HepG2 (cell line): ENCODE measurements around the gene AQP11. TPM values are rescaled to one million over a fixed set of nuclear protein-coding genes. Genes with fewer than 3 reads are reported as not detected.

Experiments
- ATRX ChIP-seq: sonication (generic); formaldehyde crosslinking; IDR thresholded peaks from 2 replicates; pipeline ENCODE4 v1.4.0; 2020; ENCODE audit warnings: missing genetic modification reagents, borderline replicate concordance
- CERS6 ChIP-seq: sonication (generic); formaldehyde crosslinking; IDR thresholded peaks from 2 replicates; pipeline ENCODE4 v1.5.0; 2020; ENCODE audit warnings: missing genetic modification reagents
- FLYWCH1 ChIP-seq: sonication (generic); formaldehyde crosslinking; IDR thresholded peaks from 2 replicates; pipeline ENCODE4 v1.8.1; 2023; ENCODE audit warnings: mild to moderate bottlenecking, missing genetic modification reagents
- FOXO1 ChIP-seq: sonication (generic); formaldehyde crosslinking; IDR thresholded peaks from 2 replicates; pipeline ENCODE4 v1.4.0; 2020; ENCODE audit warnings: missing genetic modification reagents
- PTBP1 ChIP-seq: fragments of 200-400 bp; formaldehyde crosslinking; IDR thresholded peaks from 2 replicates; pipeline ENCODE4 v1.6.1; 2018; ENCODE audit warnings: low read length, low read depth; ENCODE audit not compliant: poor library complexity, severe bottlenecking
- SMAD3 ChIP-seq: sonication (generic); formaldehyde crosslinking; IDR thresholded peaks from 2 replicates; pipeline ENCODE4 v1.4.0; 2020; ENCODE audit warnings: missing genetic modification reagents
- SP4 ChIP-seq: sonication (generic); formaldehyde crosslinking; IDR thresholded peaks from 2 replicates; pipeline ENCODE4 v1.8.1; 2023; ENCODE audit warnings: mild to moderate bottlenecking, missing genetic modification reagents
- THAP8 ChIP-seq: sonication (generic); formaldehyde crosslinking; IDR thresholded peaks from 2 replicates; pipeline ENCODE4 v1.5.1; 2020; ENCODE audit warnings: missing genetic modification reagents, mild to moderate bottlenecking, borderline replicate concordance
- THRA ChIP-seq: sonication (generic); formaldehyde crosslinking; IDR thresholded peaks from 2 replicates; pipeline ENCODE4 v1.4.0; 2020; ENCODE audit warnings: missing genetic modification reagents, borderline replicate concordance
- WIZ ChIP-seq: sonication (generic); formaldehyde crosslinking; IDR thresholded peaks from 2 replicates; pipeline ENCODE4 v1.5.1; 2020; ENCODE audit warnings: mild to moderate bottlenecking, missing genetic modification reagents
- ZBTB14 ChIP-seq: sonication (generic); formaldehyde crosslinking; IDR thresholded peaks from 2 replicates; pipeline ENCODE4 v1.4.0; 2020; ENCODE audit warnings: missing genetic modification reagents
- ZNF329 ChIP-seq: sonication (generic); formaldehyde crosslinking; IDR thresholded peaks from 2 replicates; pipeline ENCODE4 v1.9.0; 2021; ENCODE audit warnings: low read depth, mild to moderate bottlenecking, missing genetic modification reagents
- ZNF354B ChIP-seq: sonication (generic); formaldehyde crosslinking; IDR thresholded peaks from 2 replicates; pipeline ENCODE4 v1.8.0; 2022; ENCODE audit warnings: mild to moderate bottlenecking, missing genetic modification reagents
- ZNF550 ChIP-seq: sonication (generic); formaldehyde crosslinking; IDR thresholded peaks from 2 replicates; pipeline ENCODE4 v1.4.0; 2020; ENCODE audit warnings: mild to moderate bottlenecking, missing genetic modification reagents, borderline replicate concordance
- ZNF598 ChIP-seq: sonication (generic); formaldehyde crosslinking; IDR thresholded peaks from 2 replicates; pipeline ENCODE4 v1.5.1; 2020; ENCODE audit warnings: mild to moderate bottlenecking, missing genetic modification reagents, borderline replicate concordance
- ZNF687 ChIP-seq: sonication (generic); formaldehyde crosslinking; IDR thresholded peaks from 2 replicates; pipeline ENCODE4 v1.5.1; 2020; ENCODE audit warnings: mild to moderate bottlenecking, missing genetic modification reagents, moderate library complexity
- ZNF704 ChIP-seq: sonication (generic); formaldehyde crosslinking; IDR thresholded peaks from 2 replicates; pipeline ENCODE4 v1.8.1; 2023; ENCODE audit warnings: mild to moderate bottlenecking, inconsistent platforms, moderate library complexity, missing genetic modification reagents, borderline replicate concordance
- polyA plus RNA-seq, 8 experiments: library from polyadenylated mRNA; depleted of rRNA in 3 of 8; stranded (reverse) in 7 of 8; unstranded in 1 of 8; fragments of >200 nt; fragmentation: Illumina TruSeq in 4 of 8; extraction: Trizol in 4 of 8; gene quantifications; 2 replicates each; pipeline versions ENCODE4 v1.2.1 to v1.2.3, GENCODE V29; 2011 to 2016; ENCODE audit warnings: low read depth in 4 of 8, missing spikeins in 1 of 8, mixed read lengths in 1 of 8; ENCODE audit not compliant: insufficient read depth in 1 of 8
- total RNA-seq, 5 experiments: library from RNA; depleted of rRNA; stranded (reverse); fragments of >200 nt; fragmentation: Illumina TruSeq; extraction: Trizol; gene quantifications; 2 replicates each; pipeline ENCODE4 v1.2.3, GENCODE V29; 2016; ENCODE audit warnings: low read depth in 1 of 5

Gene AQP11
- total and polyA plus RNA-seq, 2 of the 13 experiments (the other 11 are each of a cell fraction or from before 2014, with no cell fraction given), result 10.4 to 15.3 TPM

GRCh38 chr11:77637345-77638165, 47.8 kb downstream of the AQP11 start, which contains the start of gene CLNS1A (continued):
- TF ChIP-seq ZNF687, result peak; percentile 93
- peak; percentile 70; the same call in 1 of the 2 replicates for TF ChIP-seq ZNF329
- no peak for TF ChIP-seq CERS6
- TF ChIP-seq THAP8 (CRISPR knock-in tag), result no peak; the same call in 1 of the 2 replicates
- 0 out of 2 replicates have a peak, but pooled peaks have one; percentile 49 for TF ChIP-seq ZNF550 (CRISPR knock-in tag)
- TF ChIP-seq SMAD3 (CRISPR knock-in tag), result no peak; the same call in 1 of the 2 replicates
- TF ChIP-seq SP4 (CRISPR knock-in tag), result peak; percentile 31; the same call in 1 of the 2 replicates
- no peak for TF ChIP-seq FLYWCH1 (CRISPR knock-in tag)
- 0 out of 2 replicates have a peak, but pooled peaks have one; percentile 11 for TF ChIP-seq ATRX
- TF ChIP-seq PTBP1, result no peak
- 0 out of 2 replicates have a peak, but pooled peaks have one; percentile 32 for TF ChIP-seq ZNF354B (CRISPR knock-in tag)
- peak; percentile 88; the same call in 1 of the 2 replicates for TF ChIP-seq ZNF598 (CRISPR knock-in tag)
- peak; percentile 74; the same call in 1 of the 2 replicates for TF ChIP-seq WIZ (CRISPR knock-in tag)
- peak; percentile 48; the same call in 1 of the 2 replicates for TF ChIP-seq ZNF704 (CRISPR knock-in tag)
- TF ChIP-seq FOXO1 (CRISPR knock-in tag), result peak; percentile 72
- TF ChIP-seq ZBTB14 (CRISPR knock-in tag), result 0 out of 2 replicates have a peak, but pooled peaks have one; percentile 41
- no peak; the same call in none of the 2 replicates for TF ChIP-seq THRA (CRISPR knock-in tag)
